ENCODE measurements around the gene MIAT.

DNA sequence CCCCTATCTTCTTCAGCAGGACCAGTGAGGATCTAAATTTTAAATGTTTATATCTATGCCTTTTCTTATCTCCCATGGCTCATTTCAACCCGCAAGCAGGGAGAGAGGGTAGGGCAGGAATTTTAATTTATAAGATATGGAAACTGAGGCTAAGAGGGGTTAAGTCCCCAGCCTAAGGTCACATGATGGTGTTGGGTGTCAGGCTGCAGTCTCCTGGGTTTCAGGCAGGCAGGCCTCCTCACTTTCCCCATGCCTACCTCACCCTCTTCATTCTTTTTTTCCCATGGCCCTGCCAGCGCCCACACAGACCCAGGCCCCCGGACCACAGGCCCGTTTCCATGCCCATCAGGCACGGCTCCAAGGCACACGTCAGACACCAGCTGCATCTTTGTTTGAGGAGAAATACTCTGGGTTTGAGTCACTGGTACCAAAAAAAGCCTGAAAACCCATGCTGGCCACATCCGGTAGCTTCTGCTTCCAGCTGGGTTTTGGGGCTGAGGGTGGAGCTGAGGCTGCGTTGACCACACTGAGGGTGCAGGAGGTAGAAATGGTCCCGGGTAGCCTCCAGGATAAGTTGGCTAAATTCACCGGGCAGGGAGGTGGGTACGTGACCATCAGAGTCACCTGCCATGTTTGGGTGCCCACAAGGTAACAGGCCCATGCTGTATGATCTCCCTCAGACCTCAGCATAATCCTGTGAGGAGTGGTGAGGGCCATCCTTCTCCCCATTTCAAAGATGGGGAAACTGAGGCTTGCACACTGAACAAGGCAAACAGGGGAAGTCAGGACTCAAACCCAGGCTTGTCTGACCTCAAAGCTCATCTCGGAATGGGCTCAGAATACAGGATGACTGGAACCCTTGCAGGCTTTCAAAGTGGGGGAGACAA, 47.1 kb upstream of the MIAT start:
- TF ChIP-seq, protein P1, sequence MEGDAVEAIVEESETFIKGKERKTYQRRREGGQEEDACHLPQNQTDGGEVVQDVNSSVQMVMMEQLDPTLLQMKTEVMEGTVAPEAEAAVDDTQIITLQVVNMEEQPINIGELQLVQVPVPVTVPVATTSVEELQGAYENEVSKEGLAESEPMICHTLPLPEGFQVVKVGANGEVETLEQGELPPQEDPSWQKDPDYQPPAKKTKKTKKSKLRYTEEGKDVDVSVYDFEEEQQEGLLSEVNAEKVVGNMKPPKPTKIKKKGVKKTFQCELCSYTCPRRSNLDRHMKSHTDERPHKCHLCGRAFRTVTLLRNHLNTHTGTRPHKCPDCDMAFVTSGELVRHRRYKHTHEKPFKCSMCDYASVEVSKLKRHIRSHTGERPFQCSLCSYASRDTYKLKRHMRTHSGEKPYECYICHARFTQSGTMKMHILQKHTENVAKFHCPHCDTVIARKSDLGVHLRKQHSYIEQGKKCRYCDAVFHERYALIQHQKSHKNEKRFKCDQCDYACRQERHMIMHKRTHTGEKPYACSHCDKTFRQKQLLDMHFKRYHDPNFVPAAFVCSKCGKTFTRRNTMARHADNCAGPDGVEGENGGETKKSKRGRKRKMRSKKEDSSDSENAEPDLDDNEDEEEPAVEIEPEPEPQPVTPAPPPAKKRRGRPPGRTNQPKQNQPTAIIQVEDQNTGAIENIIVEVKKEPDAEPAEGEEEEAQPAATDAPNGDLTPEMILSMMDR (IDR thresholded peaks at IDR 0.05) = no peak
- TF ChIP-seq POLR2A (IDR thresholded peaks at IDR 0.05) (no peak), EP300 (IDR thresholded peaks at IDR 0.05) (peak in 1 of 2 donors; percentile 30)

Data from tibial nerve (tissue), 4 donors.